ENCODE data around the gene SSBP1.

GRCh38 chr7:141702047-141702567, 36.1 kb upstream of the SSBP1 start, which contains the start of gene DENND11:
- TF ChIP-seq POLR2A (IDR thresholded peaks at IDR 0.05; ENCODE audit: low read length) (no peak), GATA1 (IDR thresholded peaks at IDR 0.05; ENCODE audit: low read depth, low read length) (no peak)
